ENCODE measurements around the gene ZDHHC3. TPM values are rescaled to one million over a fixed set of nuclear protein-coding genes. Genes with fewer than 3 reads are reported as not detected.

ZDHHC3 gene
- total RNA-seq, 1 donor from 2014 or later: 63.7 TPM

- Mint-ChIP-seq H3K27me3 (ENCODE audit: low read depth) (no peaks in the 10 kb centered on the region), H3K4me1 (peaks cover 26% of the 10 kb centered on the region), H3K4me3 (no peak overlapping the region), H3K36me3 (peaks cover 40% of the 10 kb centered on the region), H3K27ac (peak overlapping the region; percentile 32), H3K9me3 (peaks cover 8% of the 10 kb centered on the region)
- TF ChIP-seq CTCF (IDR thresholded peaks at IDR 0.05; ENCODE audit: unreplicated experiment): no peak
- DNase-seq (ENCODE audit: low spot score in 2 of 2, unreplicated experiment in 2 of 2): no peak
Measured at GRCh38 chr3:45009868-45010267, 33.9 kb upstream of the ZDHHC3 start.

GRCh38 chr3:45008117-45008516 is 32.1 kb upstream of the ZDHHC3 start:
- Mint-ChIP-seq H3K27me3 (ENCODE audit: low read depth) (no peaks in the 10 kb centered on the region), H3K9me3 (peaks cover 16% of the 10 kb centered on the region), H3K36me3 (peaks cover 50% of the 10 kb centered on the region), H3K27ac (no peak overlapping the region), H3K4me1 (peaks cover 26% of the 10 kb centered on the region), H3K4me3 (no peak overlapping the region)
- no peak for TF ChIP-seq CTCF (IDR thresholded peaks at IDR 0.05; ENCODE audit: unreplicated experiment)
- no peak for DNase-seq (ENCODE audit: low spot score in 2 of 2, unreplicated experiment in 2 of 2)

- no peaks in the 10 kb centered on the region for H3K27me3 Mint-ChIP-seq (ENCODE audit: low read depth)
- no peak for TF ChIP-seq CTCF (IDR thresholded peaks at IDR 0.05; ENCODE audit: unreplicated experiment)
- H3K4me3 Mint-ChIP-seq: no peak overlapping the region
- peaks cover 53% of the 10 kb centered on the region for H3K36me3 Mint-ChIP-seq
- no peak for DNase-seq (ENCODE audit: low spot score in 2 of 2, unreplicated experiment in 2 of 2)
- peaks cover 16% of the 10 kb centered on the region for H3K9me3 Mint-ChIP-seq
- peaks cover 18% of the 10 kb centered on the region for H3K4me1 Mint-ChIP-seq
- no peak overlapping the region for H3K27ac Mint-ChIP-seq
Measured at GRCh38 chr3:45007091-45007490, 31.1 kb upstream of the ZDHHC3 start.

- DNase-seq (ENCODE audit: low spot score in 2 of 2, unreplicated experiment in 2 of 2): no peak
- H3K36me3 Mint-ChIP-seq: peaks cover 63% of the 10 kb centered on the region
- no peak for TF ChIP-seq CTCF (IDR thresholded peaks at IDR 0.05; ENCODE audit: unreplicated experiment)
- no peaks in the 10 kb centered on the region for H3K27me3 Mint-ChIP-seq (ENCODE audit: low read depth)
- no peak overlapping the region for H3K27ac Mint-ChIP-seq
- H3K9me3 Mint-ChIP-seq: peaks cover 16% of the 10 kb centered on the region
- H3K4me3 Mint-ChIP-seq: no peak overlapping the region
- no peaks in the 10 kb centered on the region for H3K4me1 Mint-ChIP-seq
Measured at GRCh38 chr3:45003859-45004258, 27.9 kb upstream of the ZDHHC3 start.

- H3K9me3 Mint-ChIP-seq: peaks cover 16% of the 10 kb centered on the region
- no peaks in the 10 kb centered on the region for H3K4me1 Mint-ChIP-seq
- no peak for DNase-seq (ENCODE audit: low spot score in 2 of 2, unreplicated experiment in 2 of 2)
- no peak overlapping the region for H3K27ac Mint-ChIP-seq
- TF ChIP-seq CTCF (IDR thresholded peaks at IDR 0.05; ENCODE audit: unreplicated experiment): no peak
- no peak overlapping the region for H3K4me3 Mint-ChIP-seq
- H3K27me3 Mint-ChIP-seq (ENCODE audit: low read depth): no peaks in the 10 kb centered on the region
- H3K36me3 Mint-ChIP-seq: peaks cover 63% of the 10 kb centered on the region
Measured at GRCh38 chr3:45003406-45003805, 27.4 kb upstream of the ZDHHC3 start.

- H3K4me3 Mint-ChIP-seq: no peak overlapping the region
- no peaks in the 10 kb centered on the region for H3K27me3 Mint-ChIP-seq (ENCODE audit: low read depth)
- H3K27ac Mint-ChIP-seq: no peak overlapping the region
- H3K4me1 Mint-ChIP-seq: no peaks in the 10 kb centered on the region
- H3K36me3 Mint-ChIP-seq: peaks cover 60% of the 10 kb centered on the region
- no peak for TF ChIP-seq CTCF (IDR thresholded peaks at IDR 0.05; ENCODE audit: unreplicated experiment)
- peaks cover 16% of the 10 kb centered on the region for H3K9me3 Mint-ChIP-seq
- DNase-seq (ENCODE audit: low spot score in 2 of 2, unreplicated experiment in 2 of 2): no peak
Measured at GRCh38 chr3:45002720-45003119, 26.7 kb upstream of the ZDHHC3 start.

Data from mesothelial cell of epicardium (in vitro differentiated cells).